HEK293T (cell line): ENCODE results near the gene AKR1C8.

ENCODE experiments used
- ARNT ChIP-seq: fragments of 450-650 bp; IDR thresholded peaks from 2 replicates; pipeline ENCODE4 v1.6.1; 2017; ENCODE audit warnings: mild to moderate bottlenecking
- BHLHE40 ChIP-seq: fragments of 450-650 bp; IDR thresholded peaks from 2 replicates; pipeline ENCODE4 v1.6.1; 2016; ENCODE audit warnings: mild to moderate bottlenecking, moderate library complexity, borderline replicate concordance
- ELF4 ChIP-seq: fragments of 450-650 bp; IDR thresholded peaks from 2 replicates; pipeline ENCODE4 v1.6.1; 2017; ENCODE audit warnings: antibody characterized with exemption
- FOXA1 ChIP-seq: fragments of 450-650 bp; IDR thresholded peaks from 2 replicates; pipeline ENCODE4 v1.6.1; 2016; ENCODE audit warnings: mild to moderate bottlenecking
- FOXK2 ChIP-seq: fragments of 450-650 bp; IDR thresholded peaks from 2 replicates; pipeline ENCODE4 v1.6.1; 2016; ENCODE audit warnings: mild to moderate bottlenecking
- FOXM1 ChIP-seq: fragments of 450-650 bp; IDR thresholded peaks from 2 replicates; pipeline ENCODE4 v1.6.1; 2017; ENCODE audit warnings: mild to moderate bottlenecking, borderline replicate concordance
- HDGF ChIP-seq: fragments of 450-650 bp; IDR thresholded peaks from 2 replicates; pipeline ENCODE4 v1.6.1; 2017; ENCODE audit warnings: antibody characterized with exemption, borderline replicate concordance
- SUZ12 ChIP-seq: fragments of 450-650 bp; IDR thresholded peaks from 2 replicates; pipeline ENCODE4 v1.6.1; 2016; ENCODE audit warnings: mild to moderate bottlenecking
- TARDBP ChIP-seq: fragments of 450-650 bp; IDR thresholded peaks from 2 replicates; pipeline ENCODE4 v1.6.1; 2016
- TF ChIP-seq, protein P1 (sequence below): fragments of 450-650 bp; IDR thresholded peaks from 2 replicates; pipeline ENCODE4 v1.6.1; 2016

DNA sequence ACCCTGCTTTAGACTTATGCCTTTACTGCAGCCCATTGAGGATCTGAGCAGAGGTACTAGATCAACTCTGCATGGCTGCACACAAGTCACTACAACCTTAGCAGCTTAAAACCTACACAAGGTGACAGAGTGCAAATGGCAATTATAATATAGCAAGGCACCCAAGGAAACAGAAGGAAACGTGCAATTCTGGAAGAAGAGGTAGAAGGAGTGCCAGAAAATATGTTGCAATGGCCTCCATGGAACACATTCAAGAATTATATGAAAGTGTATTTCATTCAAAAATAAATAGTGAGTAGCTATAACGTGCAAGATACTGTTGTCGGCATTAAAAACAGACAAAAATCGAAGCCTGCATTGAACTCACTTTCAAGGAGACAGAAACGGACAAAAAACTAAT lies 2.9 kb upstream of the AKR1C8 start:
- TF ChIP-seq HDGF: no peak
- no peak for TF ChIP-seq FOXA1
- no peak for TF ChIP-seq FOXK2
- no peak for TF ChIP-seq FOXM1
- TF ChIP-seq BHLHE40: no peak
- no peak for TF ChIP-seq SUZ12
- TF ChIP-seq ARNT: no peak
- TF ChIP-seq, protein P1, sequence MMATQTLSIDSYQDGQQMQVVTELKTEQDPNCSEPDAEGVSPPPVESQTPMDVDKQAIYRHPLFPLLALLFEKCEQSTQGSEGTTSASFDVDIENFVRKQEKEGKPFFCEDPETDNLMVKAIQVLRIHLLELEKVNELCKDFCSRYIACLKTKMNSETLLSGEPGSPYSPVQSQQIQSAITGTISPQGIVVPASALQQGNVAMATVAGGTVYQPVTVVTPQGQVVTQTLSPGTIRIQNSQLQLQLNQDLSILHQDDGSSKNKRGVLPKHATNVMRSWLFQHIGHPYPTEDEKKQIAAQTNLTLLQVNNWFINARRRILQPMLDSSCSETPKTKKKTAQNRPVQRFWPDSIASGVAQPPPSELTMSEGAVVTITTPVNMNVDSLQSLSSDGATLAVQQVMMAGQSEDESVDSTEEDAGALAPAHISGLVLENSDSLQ: no peak
- no peak for TF ChIP-seq TARDBP
- TF ChIP-seq ELF4: no peak
